Tibial nerve (tissue), 4 donors: ENCODE data around the gene CITED4. TPM values are rescaled to one million over a fixed set of nuclear protein-coding genes. Genes with fewer than 3 reads are reported as not detected.

Experiments used
- DNase-seq, 2 donors: peaks; one replicate each; pipeline ENCODE4 v3.0.0-alpha.2; 2019; ENCODE audit warnings: low spot score in 2 of 2
- H3K27ac ChIP-seq, 4 donors: fragments of 200-600 bp; sonication (generic) in 3 of 4; one replicate each; pipeline ENCODE4 v1.5.1; 2017 to 2019; ENCODE audit warnings: mild to moderate bottlenecking in 1 of 4
- H3K27me3 ChIP-seq, 2 donors: fragments of 200-600 bp; sonication (generic) in 1 of 2; one replicate each; pipeline versions ENCODE4 v1.5.1 to v1.6.0; 2017 to 2019
- H3K36me3 ChIP-seq, 3 donors: fragments of 200-600 bp; sonication (generic); one replicate each; pipeline ENCODE4 v1.5.1; 2018 to 2019
- H3K4me1 ChIP-seq, 4 donors: fragments of 200-600 bp; sonication (generic) in 3 of 4; one replicate each; pipeline ENCODE4 v1.5.1; 2017 to 2019
- H3K4me3 ChIP-seq, 4 donors: fragments of 200-600 bp; sonication (generic) in 3 of 4; one replicate each; pipeline ENCODE4 v1.5.1; 2017 to 2019; ENCODE audit warnings: mild to moderate bottlenecking in 1 of 4, moderate library complexity in 1 of 4
- H3K9me3 ChIP-seq, 4 donors: fragments of 200-600 bp; sonication (generic) in 3 of 4; one replicate each; pipeline ENCODE4 v1.5.1; 2017 to 2019
- EP300 ChIP-seq, 2 donors: sonication (generic); formaldehyde crosslinking; IDR thresholded peaks; one replicate each; pipeline ENCODE4 v1.6.1; 2017; ENCODE audit warnings: antibody characterized with exemption in 2 of 2, mild to moderate bottlenecking in 1 of 2
- POLR2A ChIP-seq, 2 donors: fragments of 450-650 bp; IDR thresholded peaks; one replicate each; pipeline ENCODE4 v1.6.1; 2017; ENCODE audit warnings: antibody characterized with exemption in 2 of 2, mild to moderate bottlenecking in 2 of 2, moderate library complexity in 2 of 2
- WGBS, 2 donors: methylation state at CpG; one replicate each; pipeline ENCODE4 v1.1.5; 2018; 5-methylcytosine and 5-hydroxymethylcytosine counted together
- total RNA-seq, 4 donors: library from RNA; depleted of rRNA; stranded (reverse); fragments of >200 nt; gene quantifications; one replicate each; pipeline ENCODE4 v1.1.0, GENCODE V29; 2016
- TF ChIP-seq, protein P1 (sequence below), 5 experiments: fragments of 200-600 bp in 3 of 5; fragments of 450-650 bp in 2 of 5; sonication (generic) in 3 of 5; IDR thresholded peaks; one replicate each; pipeline ENCODE4 v1.5.1; 2016 to 2019; ENCODE audit warnings: antibody characterized with exemption in 5 of 5, mild to moderate bottlenecking in 3 of 5, moderate library complexity in 2 of 5

Gene CITED4
- total RNA-seq, 4 donors from 2014 or later: 6.0 to 20.3 (median 13.4) TPM

DNA sequence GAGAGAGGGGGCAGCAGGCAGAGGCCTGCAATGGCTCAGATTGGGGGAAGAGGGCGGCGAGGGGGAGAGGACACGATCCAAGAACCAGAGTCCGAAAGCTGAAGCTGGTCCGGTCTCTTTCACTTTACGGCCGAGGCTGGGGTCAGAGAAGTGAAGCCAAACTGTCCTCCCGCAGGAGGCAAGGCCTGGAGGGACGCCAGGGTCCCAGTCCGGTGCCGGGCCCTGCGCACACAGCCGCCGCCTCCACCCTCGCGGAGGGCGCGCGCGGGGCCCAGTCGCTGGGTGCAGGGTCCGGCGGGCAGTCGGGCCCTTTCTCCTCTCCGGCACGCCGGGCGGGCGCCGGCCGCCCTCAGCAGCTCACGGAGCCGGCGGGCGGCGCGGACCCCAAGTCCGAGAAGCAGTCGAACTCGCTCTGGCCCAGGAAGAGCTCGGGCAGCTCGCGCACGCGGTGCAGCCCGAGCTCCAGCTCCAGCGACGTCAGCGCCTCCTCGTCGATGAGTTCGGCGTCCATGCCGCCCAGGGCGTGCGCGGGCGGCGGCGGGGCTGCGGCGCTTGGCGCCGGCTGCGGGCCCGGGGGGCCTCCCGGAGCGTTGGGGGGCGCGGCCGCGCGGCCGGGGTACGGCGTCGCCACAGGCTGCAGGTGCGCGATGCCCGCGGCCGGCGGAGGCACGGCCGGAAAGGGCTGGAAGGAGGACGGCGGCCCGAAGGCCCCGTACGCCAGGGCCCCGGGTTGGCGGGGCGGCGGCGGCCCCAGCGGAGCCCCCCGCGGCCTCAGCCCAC lies 749 bp downstream of the CITED4 start:
- Histone ChIP-seq H3K4me3 (peak overlapping the region; percentile 27 to 88 (median 78)), H3K4me1 (peaks cover 0 to 16% (median 5%) of the 10 kb centered on the region in 4 donors), H3K36me3 (no peaks in the 10 kb centered on the region), H3K27ac (peak overlapping the region in 3 of 4 donors; percentile 76 to 85 (median 77)), H3K9me3 (no peaks in the 10 kb centered on the region), H3K27me3 (no peaks in the 10 kb centered on the region)
- TF ChIP-seq, protein P1, sequence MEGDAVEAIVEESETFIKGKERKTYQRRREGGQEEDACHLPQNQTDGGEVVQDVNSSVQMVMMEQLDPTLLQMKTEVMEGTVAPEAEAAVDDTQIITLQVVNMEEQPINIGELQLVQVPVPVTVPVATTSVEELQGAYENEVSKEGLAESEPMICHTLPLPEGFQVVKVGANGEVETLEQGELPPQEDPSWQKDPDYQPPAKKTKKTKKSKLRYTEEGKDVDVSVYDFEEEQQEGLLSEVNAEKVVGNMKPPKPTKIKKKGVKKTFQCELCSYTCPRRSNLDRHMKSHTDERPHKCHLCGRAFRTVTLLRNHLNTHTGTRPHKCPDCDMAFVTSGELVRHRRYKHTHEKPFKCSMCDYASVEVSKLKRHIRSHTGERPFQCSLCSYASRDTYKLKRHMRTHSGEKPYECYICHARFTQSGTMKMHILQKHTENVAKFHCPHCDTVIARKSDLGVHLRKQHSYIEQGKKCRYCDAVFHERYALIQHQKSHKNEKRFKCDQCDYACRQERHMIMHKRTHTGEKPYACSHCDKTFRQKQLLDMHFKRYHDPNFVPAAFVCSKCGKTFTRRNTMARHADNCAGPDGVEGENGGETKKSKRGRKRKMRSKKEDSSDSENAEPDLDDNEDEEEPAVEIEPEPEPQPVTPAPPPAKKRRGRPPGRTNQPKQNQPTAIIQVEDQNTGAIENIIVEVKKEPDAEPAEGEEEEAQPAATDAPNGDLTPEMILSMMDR (IDR thresholded peaks at IDR 0.05): no peak
- no peak for TF ChIP-seq EP300 (IDR thresholded peaks at IDR 0.05)
- peak in 1 of 2 donors; percentile 24 for TF ChIP-seq POLR2A (IDR thresholded peaks at IDR 0.05)
- no peak for DNase-seq
- 3 to 8% methylated on average over 11 to 85 of the region's 98 CpGs for WGBS, 2 donors

DNA sequence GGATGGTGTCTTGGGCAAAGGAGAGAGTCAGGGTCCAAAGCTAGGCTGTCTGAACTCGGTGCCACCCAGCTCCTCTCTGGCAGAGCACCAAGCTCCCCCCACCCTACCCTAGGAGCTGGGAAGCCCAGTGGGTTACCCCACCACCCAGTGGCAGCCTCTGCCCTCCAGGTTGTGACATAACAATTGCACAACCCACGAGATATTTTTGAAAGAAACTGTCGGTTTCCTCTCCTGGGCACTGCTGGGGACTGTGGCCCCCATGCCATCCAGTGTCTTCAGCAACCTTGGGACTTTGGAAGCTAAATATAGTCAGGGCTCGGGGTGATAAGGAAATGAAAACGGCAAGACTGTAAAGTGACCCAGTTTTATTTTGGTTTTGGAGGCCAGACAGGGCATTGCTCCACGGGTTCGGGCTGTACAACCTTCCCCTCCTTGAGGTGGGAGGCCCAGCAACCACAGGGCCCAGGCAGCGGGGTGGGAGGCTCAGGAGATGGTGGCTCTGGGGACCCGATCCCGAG lies 1.4 kb downstream of the CITED4 start:
- Histone ChIP-seq H3K4me3 (peak overlapping the region; percentile 27 to 88 (median 64)), H3K9me3 (no peaks in the 10 kb centered on the region), H3K36me3 (no peaks in the 10 kb centered on the region), H3K27ac (peak overlapping the region in 3 of 4 donors; percentile 37 to 85 (median 40)), H3K27me3 (no peaks in the 10 kb centered on the region), H3K4me1 (peaks cover 0 to 16% (median 5%) of the 10 kb centered on the region in 4 donors)
- peak in 1 of 2 donors; percentile 14 for DNase-seq
- no peak for TF ChIP-seq EP300 (IDR thresholded peaks at IDR 0.05)
- TF ChIP-seq POLR2A (IDR thresholded peaks at IDR 0.05): no peak
- TF ChIP-seq, protein P1 (IDR thresholded peaks at IDR 0.05): no peak
- 32 to 51% methylated on average over 10 of the region's 10 CpGs for WGBS, 2 donors

DNA sequence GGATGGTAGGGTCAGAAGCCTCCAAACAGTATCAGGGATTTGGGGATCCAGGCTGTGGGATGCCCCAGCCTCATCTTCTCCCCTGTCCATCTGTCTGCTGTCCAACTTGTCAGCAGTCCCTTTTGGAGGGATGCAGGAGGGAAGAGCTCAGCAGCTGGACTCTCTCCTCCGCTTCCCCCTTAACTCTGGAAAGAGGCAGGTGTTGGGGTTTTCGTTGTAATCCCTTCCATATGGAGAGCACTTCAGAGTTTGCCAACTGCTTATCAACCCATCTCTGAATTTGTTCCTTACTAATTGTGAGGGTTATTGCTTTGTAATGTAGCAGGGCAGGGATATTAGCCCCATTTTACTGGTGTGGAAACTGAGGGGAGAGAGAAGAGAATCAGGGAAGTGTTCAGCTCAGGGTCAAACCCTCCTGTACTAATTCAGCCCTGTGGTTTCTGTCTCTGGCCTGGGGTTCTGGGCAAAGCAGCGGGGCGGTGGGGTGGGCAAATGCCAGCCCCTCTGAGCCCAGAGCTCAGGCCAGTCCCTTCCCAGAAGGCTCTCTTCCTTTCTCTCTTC lies 3.2 kb downstream of the CITED4 start:
- DNase-seq: no peak
- 92 to 93% methylated on average over 4 of the region's 4 CpGs for WGBS, 2 donors
- H3K27ac ChIP-seq: no peak overlapping the region
- TF ChIP-seq POLR2A (IDR thresholded peaks at IDR 0.05) (no peak), EP300 (IDR thresholded peaks at IDR 0.05) (no peak)
- TF ChIP-seq, protein P1 (IDR thresholded peaks at IDR 0.05): no peak
- no peaks in the 10 kb centered on the region for H3K36me3 ChIP-seq
- H3K9me3 ChIP-seq: no peaks in the 10 kb centered on the region
- H3K27me3 ChIP-seq: no peaks in the 10 kb centered on the region
- H3K4me3 ChIP-seq: no peak overlapping the region
- H3K4me1 ChIP-seq: peaks cover 0 to 16% (median 5%) of the 10 kb centered on the region in 4 donors

DNA sequence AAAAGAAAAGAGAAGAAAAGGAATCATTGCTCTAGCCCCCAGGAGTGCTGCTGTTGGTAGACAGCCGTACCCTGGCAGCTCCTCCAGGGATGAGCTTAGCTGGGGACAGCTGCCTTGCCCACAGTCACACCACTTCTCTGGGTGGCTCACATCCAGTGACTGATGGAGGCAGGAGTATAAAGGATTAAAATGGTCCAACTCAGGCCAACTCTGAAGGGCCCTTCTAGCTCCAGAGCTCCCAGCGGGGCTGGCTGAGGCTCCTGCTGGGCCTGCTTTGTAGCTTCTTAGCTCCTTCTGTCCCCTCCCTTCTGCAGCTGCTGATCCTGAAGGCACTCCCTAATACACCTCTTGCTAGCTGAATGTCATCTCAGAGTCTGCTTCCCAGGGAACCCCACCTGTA lies 4.4 kb downstream of the CITED4 start:
- Histone ChIP-seq H3K27ac (no peak overlapping the region), H3K4me3 (no peak overlapping the region), H3K36me3 (no peaks in the 10 kb centered on the region), H3K27me3 (no peaks in the 10 kb centered on the region), H3K9me3 (no peaks in the 10 kb centered on the region), H3K4me1 (peaks cover 0 to 14% (median 5%) of the 10 kb centered on the region in 4 donors)
- DNase-seq: no peak
- WGBS, 2 donors: 93 to 98% methylated on average over 2 of the region's 2 CpGs
- TF ChIP-seq POLR2A (IDR thresholded peaks at IDR 0.05): no peak
- TF ChIP-seq EP300 (IDR thresholded peaks at IDR 0.05): no peak
- TF ChIP-seq, protein P1 (IDR thresholded peaks at IDR 0.05): no peak
